Stimulated activated CD8-positive, alpha-beta memory T cell treated with anti-CD3 and anti-CD28 coated beads, Interleukin-15, amount 100 ng/mL, for 24 hours (primary cell): ENCODE data around the gene SUFU.

Experiments used
- DNase-seq: peaks from one replicate; pipeline ENCODE4 v3.0.0-alpha.2; 2020; ENCODE audit warnings: low read depth

The SUFU gene

GRCh38 chr10:102620138-102620590 is 116.4 kb downstream of the SUFU start:
- DNase-seq: no peak

GRCh38 chr10:102620591-102621442 is 117.0 kb downstream of the SUFU start:
- DNase-seq: no peak

- DNase-seq: no peak
Observed at GRCh38 chr10:102621443-102622325, 117.9 kb downstream of the SUFU start.

- no peak for DNase-seq
Observed at GRCh38 chr10:102624094-102624493, 120.3 kb downstream of the SUFU start.

GRCh38 chr10:102624751-102625645 is 121.2 kb downstream of the SUFU start:
- no peak for DNase-seq

- no peak for DNase-seq
Observed at GRCh38 chr10:102626026-102626685, 122.4 kb downstream of the SUFU start.

- no peak for DNase-seq
Observed at GRCh38 chr10:102627291-102627735, 123.5 kb downstream of the SUFU start.

- DNase-seq: no peak
Observed at GRCh38 chr10:102627736-102628293, 124.0 kb downstream of the SUFU start.

GRCh38 chr10:102628451-102628911 is 124.7 kb downstream of the SUFU start:
- no peak for DNase-seq

GRCh38 chr10:102629661-102630614 is 126.2 kb downstream of the SUFU start:
- no peak for DNase-seq

- DNase-seq: no peak
Observed at GRCh38 chr10:102630663-102631062, 126.9 kb downstream of the SUFU start.

GRCh38 chr10:102631525-102632393 is 128.0 kb downstream of the SUFU start:
- no peak for DNase-seq

- no peak for DNase-seq
Observed at GRCh38 chr10:102632394-102633111, 128.8 kb downstream of the SUFU start.

GRCh38 chr10:102633287-102633686 is 129.5 kb downstream of the SUFU start:
- DNase-seq: no peak

GRCh38 chr10:102633848-102634247 is 130.1 kb downstream of the SUFU start:
- DNase-seq: no peak

- no peak for DNase-seq
Observed at GRCh38 chr10:102634686-102635085, 130.9 kb downstream of the SUFU start.

- DNase-seq: no peak
Observed at GRCh38 chr10:102635377-102635776, 131.6 kb downstream of the SUFU start.

GRCh38 chr10:102639537-102639936 is 135.8 kb downstream of the SUFU start:
- DNase-seq: no peak
